ENCODE measurements around the gene ADAMTS19. TPM values are rescaled to one million over a fixed set of nuclear protein-coding genes. Genes with fewer than 3 reads are reported as not detected.

The ADAMTS19 gene
- total RNA-seq, 4 donors from 2014 or later: 0.42 to 12.0 (median 2.7) TPM; not detected in 1

GRCh38 chr5:129767927-129768380 lies 307.9 kb downstream of the ADAMTS19 start:
- peaks cover 0 to 11% (median 0%) of the 10 kb centered on the region in 4 donors for H3K4me1 ChIP-seq
- no peaks in the 10 kb centered on the region for H3K27me3 ChIP-seq
- no peak for TF ChIP-seq EP300 (IDR thresholded peaks at IDR 0.05)
- TF ChIP-seq, protein P1, sequence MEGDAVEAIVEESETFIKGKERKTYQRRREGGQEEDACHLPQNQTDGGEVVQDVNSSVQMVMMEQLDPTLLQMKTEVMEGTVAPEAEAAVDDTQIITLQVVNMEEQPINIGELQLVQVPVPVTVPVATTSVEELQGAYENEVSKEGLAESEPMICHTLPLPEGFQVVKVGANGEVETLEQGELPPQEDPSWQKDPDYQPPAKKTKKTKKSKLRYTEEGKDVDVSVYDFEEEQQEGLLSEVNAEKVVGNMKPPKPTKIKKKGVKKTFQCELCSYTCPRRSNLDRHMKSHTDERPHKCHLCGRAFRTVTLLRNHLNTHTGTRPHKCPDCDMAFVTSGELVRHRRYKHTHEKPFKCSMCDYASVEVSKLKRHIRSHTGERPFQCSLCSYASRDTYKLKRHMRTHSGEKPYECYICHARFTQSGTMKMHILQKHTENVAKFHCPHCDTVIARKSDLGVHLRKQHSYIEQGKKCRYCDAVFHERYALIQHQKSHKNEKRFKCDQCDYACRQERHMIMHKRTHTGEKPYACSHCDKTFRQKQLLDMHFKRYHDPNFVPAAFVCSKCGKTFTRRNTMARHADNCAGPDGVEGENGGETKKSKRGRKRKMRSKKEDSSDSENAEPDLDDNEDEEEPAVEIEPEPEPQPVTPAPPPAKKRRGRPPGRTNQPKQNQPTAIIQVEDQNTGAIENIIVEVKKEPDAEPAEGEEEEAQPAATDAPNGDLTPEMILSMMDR (IDR thresholded peaks at IDR 0.05): peak; percentile 94 to 95 (median 95)
- H3K4me3 ChIP-seq: no peak overlapping the region
- no peaks in the 10 kb centered on the region for H3K9me3 ChIP-seq
- WGBS, 2 donors: 0 to 4% methylated on average over 3 of the region's 3 CpGs
- peak; percentile 33 to 90 for DNase-seq (ENCODE audit: low spot score in 2 of 2)
- H3K27ac ChIP-seq: no peak overlapping the region
- H3K36me3 ChIP-seq: no peaks in the 10 kb centered on the region

- H3K4me1 ChIP-seq: peaks cover 0 to 11% (median 0%) of the 10 kb centered on the region in 4 donors
- H3K27ac ChIP-seq: no peak overlapping the region
- 71 to 74% methylated on average over 6 of the region's 6 CpGs for WGBS, 2 donors
- H3K4me3 ChIP-seq: no peak overlapping the region
- TF ChIP-seq, protein P1 (IDR thresholded peaks at IDR 0.05): no peak
- TF ChIP-seq EP300 (IDR thresholded peaks at IDR 0.05) (no peak), POLR2A (IDR thresholded peaks at IDR 0.05) (no peak)
- H3K36me3 ChIP-seq: no peaks in the 10 kb centered on the region
- no peaks in the 10 kb centered on the region for H3K9me3 ChIP-seq
- no peaks in the 10 kb centered on the region for H3K27me3 ChIP-seq
- no peak for DNase-seq (ENCODE audit: low spot score in 2 of 2)
Observed at GRCh38 chr5:129768735-129769134, 308.6 kb downstream of the ADAMTS19 start.

DNA sequence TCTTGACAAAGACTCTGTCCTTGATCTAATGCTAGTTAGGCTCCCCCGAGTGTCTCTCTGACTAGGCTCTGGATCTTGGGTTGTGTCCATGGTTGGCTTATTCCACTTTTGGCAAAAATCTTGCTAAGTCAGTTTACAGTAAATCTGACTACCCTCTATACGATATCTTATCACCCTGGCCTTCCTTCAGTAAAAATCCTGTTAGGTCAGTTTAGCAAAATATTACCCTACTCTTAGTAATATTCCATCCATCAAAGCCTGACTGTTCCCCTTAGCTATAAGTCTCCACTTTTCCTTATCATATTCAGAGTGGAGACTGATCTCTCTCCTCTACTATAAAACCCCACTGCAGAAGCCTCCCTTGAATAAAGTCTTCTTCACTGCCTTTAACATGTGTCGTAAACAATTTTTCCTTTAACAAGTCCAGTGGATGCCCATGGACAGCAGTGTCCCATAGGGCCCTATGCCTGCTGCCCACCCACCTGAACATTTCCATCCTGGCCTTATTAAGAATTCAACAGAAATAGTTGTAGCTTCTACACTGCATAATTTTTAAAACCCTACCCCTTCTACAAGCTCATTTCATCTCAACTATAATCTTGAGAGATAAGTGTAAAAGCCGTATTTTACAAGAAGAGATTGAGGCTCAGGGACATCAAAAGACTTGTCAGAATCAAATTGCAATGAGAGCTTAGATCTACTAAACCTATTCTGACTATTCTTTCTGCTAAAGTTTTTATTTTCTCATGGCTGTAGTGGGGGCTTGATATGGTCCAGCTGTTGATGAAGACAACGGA lies 310.1 kb downstream of the ADAMTS19 start:
- Histone ChIP-seq H3K9me3 (no peaks in the 10 kb centered on the region), H3K27me3 (no peaks in the 10 kb centered on the region), H3K36me3 (no peaks in the 10 kb centered on the region), H3K4me1 (peaks cover 0 to 3% (median 0%) of the 10 kb centered on the region in 4 donors), H3K27ac (no peak overlapping the region), H3K4me3 (no peak overlapping the region)
- WGBS, 2 donors: 81 to 83% methylated on average over 5 of the region's 5 CpGs
- DNase-seq (ENCODE audit: low spot score in 2 of 2): no peak
- TF ChIP-seq POLR2A (IDR thresholded peaks at IDR 0.05): no peak
- no peak for TF ChIP-seq EP300 (IDR thresholded peaks at IDR 0.05)
- TF ChIP-seq, protein P1 (IDR thresholded peaks at IDR 0.05): no peak

- Histone ChIP-seq H3K27ac (no peak overlapping the region), H3K4me1 (peaks cover 0 to 3% (median 0%) of the 10 kb centered on the region in 4 donors), H3K4me3 (no peak overlapping the region), H3K36me3 (no peaks in the 10 kb centered on the region), H3K27me3 (no peaks in the 10 kb centered on the region), H3K9me3 (no peaks in the 10 kb centered on the region)
- TF ChIP-seq POLR2A (IDR thresholded peaks at IDR 0.05) (no peak), EP300 (IDR thresholded peaks at IDR 0.05) (no peak)
- TF ChIP-seq, protein P1 (IDR thresholded peaks at IDR 0.05): peak; percentile 57 to 70 (median 64)
- 34 to 38% methylated on average over 9 of the region's 9 CpGs for WGBS, 2 donors
- peak in 1 of 2 donors; percentile 56 for DNase-seq (ENCODE audit: low spot score in 2 of 2)
Observed at GRCh38 chr5:129771058-129771838, 311.1 kb downstream of the ADAMTS19 start.

Data from tibial nerve (tissue), 4 donors.